Endothelial cell of umbilical vein (primary cell): ENCODE data around the gene MAP3K4. TPM values are rescaled to one million over a fixed set of nuclear protein-coding genes. Genes with fewer than 3 reads are reported as not detected.

Experiments
- BruUV-seq: library from RNA; stranded (reverse); fragments of 400-500 nt; replicated peaks from 2 replicates; lab custom pipeline; 2021; lab: Mats Ljungman, UMichigan
- CTCF ChIA-PET: fragments of 300-600, 350-600 bp; sonication (Branson Sonifier 250); formaldehyde crosslinking; loops from one replicate; lab custom pipeline; 2021; ENCODE audit warnings: antibody characterized with exemption, inconsistent platforms; lab: Charles Lee
- POLR2A ChIA-PET: fragments of 300-600, 350-600 bp; sonication (Branson Sonifier 250); formaldehyde crosslinking; loops from one replicate; lab custom pipeline; 2021; ENCODE audit warnings: antibody characterized with exemption, inconsistent platforms; lab: Charles Lee
- DNase-seq: peaks from one replicate; pipeline ENCODE4 v3.0.0-alpha.2; 2011; ENCODE audit warnings: low read depth, low spot score
- FAIRE-seq: peaks from 2 replicates; lab custom pipeline; 2011; peaks lifted over from hg19 to GRCh38; lab: Jason Lieb, UNC
- H2AFZ ChIP-seq: 2 replicates; pipeline ENCODE4 v1.6.0; 2012; ENCODE audit warnings: low read depth, low read length, control low read depth, inconsistent platforms
- H3K27ac ChIP-seq: 2 replicates; pipeline ENCODE4 v1.5.1; 2011; ENCODE audit warnings: low read depth, mild to moderate bottlenecking, control low read depth, low read length, moderate library complexity; ENCODE audit not compliant: insufficient read depth
- H3K27me3 ChIP-seq, 2 experiments: 2 replicates each; pipeline versions ENCODE4 v1.6.0 to v1.6.1; 2011; ENCODE audit warnings: low read length in 2 of 2, mixed read lengths in 1 of 2; ENCODE audit not compliant: control insufficient read depth in 2 of 2, insufficient read depth in 2 of 2
- H3K36me3 ChIP-seq, 2 experiments: 2 replicates in 1 of 2; 3 replicates in 1 of 2; pipeline ENCODE4 v1.5.1; 2011; ENCODE audit warnings: low read length in 2 of 2, mild to moderate bottlenecking in 1 of 2, moderate library complexity in 1 of 2; ENCODE audit not compliant: control insufficient read depth in 2 of 2, insufficient read depth in 2 of 2; ENCODE audit errors: extremely low read depth in 1 of 2
- H3K4me1 ChIP-seq: 3 replicates; pipeline ENCODE4 v1.5.1; 2011; ENCODE audit warnings: mild to moderate bottlenecking, low read length; ENCODE audit not compliant: control insufficient read depth, insufficient read depth; ENCODE audit errors: extremely low read depth
- H3K4me2 ChIP-seq: 2 replicates; pipeline ENCODE4 v1.6.1; 2011; ENCODE audit warnings: low read length, control low read depth, mixed read lengths; ENCODE audit not compliant: insufficient read depth
- H3K4me3 ChIP-seq, 3 experiments: fragments of 200-600 bp in 1 of 3; sonication (generic), shearing (Covaris generic) in 1 of 3; replicated peaks in 1 of 3; 2 replicates each; pipeline ENCODE4 v1.5.1; 2011 to 2016; ENCODE audit warnings: control low read depth in 3 of 3, low read length in 3 of 3, mild to moderate bottlenecking in 2 of 3, inconsistent platforms in 1 of 3, low read depth in 1 of 3, moderate library complexity in 1 of 3; ENCODE audit not compliant: insufficient read depth in 1 of 3
- H3K79me2 ChIP-seq: 2 replicates; pipeline ENCODE4 v1.6.0; 2012; ENCODE audit warnings: low read length, inconsistent platforms; ENCODE audit not compliant: control insufficient read depth, insufficient read depth
- H3K9ac ChIP-seq: replicated peaks from 2 replicates; pipeline ENCODE3; 2011; ENCODE audit warnings: low read length, control low read depth; ENCODE audit not compliant: insufficient read depth; ENCODE audit errors: extremely low read depth
- H3K9me1 ChIP-seq: replicated peaks from 3 replicates; pipeline ENCODE4 v1.6.0; 2011; ENCODE audit warnings: mild to moderate bottlenecking, low read length; ENCODE audit not compliant: control insufficient read depth, insufficient read depth; ENCODE audit errors: extremely low read depth
- H3K9me3 ChIP-seq: replicated peaks from 2 replicates; pipeline ENCODE4 v1.5.1; 2012; ENCODE audit warnings: low read length, inconsistent platforms; ENCODE audit not compliant: control insufficient read depth, insufficient read depth
- H4K20me1 ChIP-seq: replicated peaks from 2 replicates; pipeline ENCODE3; 2011; ENCODE audit warnings: mild to moderate bottlenecking, low read length; ENCODE audit not compliant: control insufficient read depth, insufficient read depth; ENCODE audit errors: extremely low read depth
- CTCF ChIP-seq, 2 donors: IDR thresholded peaks; 1 replicate in 1 of 2; 2 replicates in 1 of 2; pipeline ENCODE4 v1.5.1; 2011; ENCODE audit warnings: low read length in 2 of 2, mild to moderate bottlenecking in 2 of 2, moderate library complexity in 2 of 2, control low read depth in 1 of 2, inconsistent platforms in 1 of 2, low read depth in 1 of 2; ENCODE audit not compliant: insufficient read depth in 1 of 2; ENCODE audit errors: extremely low read depth in 1 of 2
- EZH2 ChIP-seq: IDR thresholded peaks from 2 replicates; pipeline ENCODE4 v1.6.1; 2012; ENCODE audit warnings: borderline replicate concordance, low read depth, mild to moderate bottlenecking, moderate library complexity, low read length, inconsistent platforms; ENCODE audit not compliant: severe bottlenecking
- FOS ChIP-seq: IDR thresholded peaks from 2 replicates; pipeline ENCODE4 v1.6.1; 2011; ENCODE audit warnings: mild to moderate bottlenecking, low read length, moderate library complexity, borderline replicate concordance; ENCODE audit not compliant: insufficient read depth
- GATA2 ChIP-seq: IDR thresholded peaks from 2 replicates; pipeline ENCODE4 v1.7.0; 2011; ENCODE audit warnings: low read depth, mild to moderate bottlenecking, moderate library complexity, mixed read lengths, low read length; ENCODE audit not compliant: insufficient read length, insufficient read depth
- JUN ChIP-seq: IDR thresholded peaks from 2 replicates; pipeline ENCODE4 v1.6.1; 2011; ENCODE audit warnings: borderline replicate concordance, low read depth; ENCODE audit not compliant: insufficient read length, insufficient read depth
- MAX ChIP-seq: IDR thresholded peaks from 2 replicates; pipeline ENCODE4 v1.6.1; 2011; ENCODE audit not compliant: insufficient read depth, insufficient read length
- MYC ChIP-seq: IDR thresholded peaks from one replicate; pipeline ENCODE4 v1.6.1; 2011; ENCODE audit warnings: mild to moderate bottlenecking, low read depth, low read length
- POLR2A ChIP-seq: IDR thresholded peaks from 2 replicates; pipeline ENCODE4 v1.6.1; 2012; ENCODE audit warnings: low read depth, mild to moderate bottlenecking, control low read depth, low read length
- POLR2AphosphoS5 ChIP-seq: IDR thresholded peaks from 2 replicates; pipeline ENCODE4 v1.6.1; 2012; ENCODE audit warnings: low read depth, mild to moderate bottlenecking, control low read depth, low read length, moderate library complexity; ENCODE audit not compliant: insufficient read depth
- dilution Hi-C: fragments of 300-500 bp; cut with MboI; formaldehyde crosslinking; loops from one replicate; pipeline ENCODE4 v1.15.0; 2019; ENCODE audit warnings: low sequenced_read_pairs; ENCODE audit not compliant: extremely low pct_ligation_motif_present
- intact Hi-C: fragments of 100-400 bp; cut with micrococcal nuclease; formaldehyde crosslinking; loops from one replicate; pipeline ENCODE4 v1.10.0; 2022
- polyA plus RNA-seq, 4 experiments: library from polyadenylated mRNA; depleted of rRNA in 3 of 4; stranded (reverse) in 3 of 4; unstranded in 1 of 4; fragments of >200 nt; gene quantifications; 2 replicates each; pipeline versions ENCODE4 v1.2.1 to v1.2.3, GENCODE V29; 2011 to 2012; ENCODE audit warnings: missing spikeins in 1 of 4
- total RNA-seq: library from RNA; stranded (reverse); gene quantifications from 2 replicates; pipeline ENCODE4 v1.2.3, GENCODE V29; 2021

Gene MAP3K4
- total and polyA plus RNA-seq, 2 donors (not counting 3 experiments of a cell fraction or from before 2014, with no cell fraction given), result 10.8 to 42.3 TPM

DNA sequence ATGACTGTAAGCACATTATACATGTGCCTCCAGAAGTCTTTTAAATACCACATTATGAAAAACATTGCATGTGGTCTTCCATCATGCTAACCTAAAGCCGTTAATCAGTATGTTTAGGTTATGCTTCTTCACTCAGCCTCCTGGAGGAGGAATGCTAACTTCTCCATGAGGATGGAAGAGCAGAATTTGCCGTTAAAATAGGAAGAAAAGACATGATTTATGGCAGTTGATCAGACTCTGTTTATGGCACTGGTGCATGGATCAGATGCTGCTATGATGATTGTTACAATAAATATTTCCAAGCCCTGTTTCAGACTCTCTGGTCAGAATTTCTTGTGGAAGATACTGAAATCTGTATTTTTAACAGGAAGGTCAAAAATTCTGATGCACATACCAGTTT is 31.7 kb downstream of the MAP3K4 start:
- Histone ChIP-seq H3K9me1 (no peaks in the 10 kb centered on the region), H3K4me3 (no peak overlapping the region), H2AFZ (no peak overlapping the region), H3K4me1 (no peaks in the 10 kb centered on the region), H3K4me2 (no peak overlapping the region), H3K9ac (no peak overlapping the region), H3K9me3 (no peaks in the 10 kb centered on the region), H3K36me3 (no peaks in the 10 kb centered on the region), H3K79me2 (peaks cover 32% of the 10 kb centered on the region), H3K27me3 (no peaks in the 10 kb centered on the region), H3K27ac (no peak overlapping the region), H4K20me1 (no peaks in the 10 kb centered on the region)
- FAIRE-seq (no peak), DNase-seq (no peak)
- POLR2A ChIA-PET, result no interaction called here
- dilution Hi-C loops (no loop called here), intact Hi-C loops (no loop called here)
- no TSS peak for BruUV-seq
- TF ChIP-seq CTCF (IDR thresholded peaks at IDR 0.05; ENCODE audit: extremely low read depth in 1 of 2, insufficient read depth in 1 of 2, low read depth in 1 of 2, low read length in 2 of 2), result no peak
- no peak for TF ChIP-seq FOS
- TF ChIP-seq MYC, result no peak
- TF ChIP-seq EZH2, result no peak
- TF ChIP-seq POLR2A, result no peak
- no peak for TF ChIP-seq JUN
- TF ChIP-seq MAX, result no peak
- no peak for TF ChIP-seq POLR2AphosphoS5
- TF ChIP-seq GATA2, result no peak
- CTCF ChIA-PET, result interaction anchor here (1.3 kb wide), 1 partner anchor 12 kb away, joined by 6 read pairs; no protein-coding TSS in a partner anchor
